ENCODE measurements around the gene CAPN13. TPM values are rescaled to one million over a fixed set of nuclear protein-coding genes. Genes with fewer than 3 reads are reported as not detected.

Gene CAPN13
- total RNA-seq (under 1 TPM in 1 of 2 donors, not detected in 1; 0.42 TPM), polyA plus RNA-seq (under 1 TPM in 1 of 2 donors, not detected in 1; 0.13 TPM)

- WGBS, result 57% methylated on average over 6 of the region's 6 CpGs
- H3K9ac ChIP-seq (ENCODE audit: low read depth in 1 of 2, low read length in 2 of 2), result no peak within 1 kb of the TSS
- no peaks in the 10 kb centered on the region for H3K36me3 ChIP-seq (ENCODE audit: control insufficient read depth in 4 of 4, insufficient read depth in 3 of 4, low read depth in 1 of 4, low read length in 3 of 4)
- H3K4me3 ChIP-seq (ENCODE audit: low read depth in 1 of 3, low read length in 3 of 3), result no peak within 1 kb of the TSS
- H3K4me1 ChIP-seq (ENCODE audit: control insufficient read depth in 4 of 4, insufficient read depth in 4 of 4, low read length in 3 of 4), result peaks cover 0 to 8% (median 3%) of the 10 kb centered on the region in 4 donors
- TF ChIP-seq FOXA1 (IDR thresholded peaks at IDR 0.05) (no peak), REST (IDR thresholded peaks at IDR 0.05) (no peak), HNF4A (conservative IDR thresholded peaks at IDR 0.05) (no peak), SP1 (IDR thresholded peaks at IDR 0.05) (no peak), TAF1 (conservative IDR thresholded peaks at IDR 0.05) (no peak), RAD21 (IDR thresholded peaks at IDR 0.05) (no peak), HNF4G (IDR thresholded peaks at IDR 0.05) (no peak), ATF3 (IDR thresholded peaks at IDR 0.05) (no peak), MAX (IDR thresholded peaks at IDR 0.05) (no peak), YY1 (IDR thresholded peaks at IDR 0.05) (no peak), EGR1 (IDR thresholded peaks at IDR 0.05; ENCODE audit: low read depth in 2 of 2) (no peak), NR2F2 (IDR thresholded peaks at IDR 0.05) (no peak), GABPA (IDR thresholded peaks at IDR 0.05 in 1 of 2, conservative IDR thresholded peaks at IDR 0.05 in 1 of 2) (no peak), FOXA2 (IDR thresholded peaks at IDR 0.05) (no peak)
- TF ChIP-seq, protein P1, sequence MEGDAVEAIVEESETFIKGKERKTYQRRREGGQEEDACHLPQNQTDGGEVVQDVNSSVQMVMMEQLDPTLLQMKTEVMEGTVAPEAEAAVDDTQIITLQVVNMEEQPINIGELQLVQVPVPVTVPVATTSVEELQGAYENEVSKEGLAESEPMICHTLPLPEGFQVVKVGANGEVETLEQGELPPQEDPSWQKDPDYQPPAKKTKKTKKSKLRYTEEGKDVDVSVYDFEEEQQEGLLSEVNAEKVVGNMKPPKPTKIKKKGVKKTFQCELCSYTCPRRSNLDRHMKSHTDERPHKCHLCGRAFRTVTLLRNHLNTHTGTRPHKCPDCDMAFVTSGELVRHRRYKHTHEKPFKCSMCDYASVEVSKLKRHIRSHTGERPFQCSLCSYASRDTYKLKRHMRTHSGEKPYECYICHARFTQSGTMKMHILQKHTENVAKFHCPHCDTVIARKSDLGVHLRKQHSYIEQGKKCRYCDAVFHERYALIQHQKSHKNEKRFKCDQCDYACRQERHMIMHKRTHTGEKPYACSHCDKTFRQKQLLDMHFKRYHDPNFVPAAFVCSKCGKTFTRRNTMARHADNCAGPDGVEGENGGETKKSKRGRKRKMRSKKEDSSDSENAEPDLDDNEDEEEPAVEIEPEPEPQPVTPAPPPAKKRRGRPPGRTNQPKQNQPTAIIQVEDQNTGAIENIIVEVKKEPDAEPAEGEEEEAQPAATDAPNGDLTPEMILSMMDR (IDR thresholded peaks at IDR 0.05; ENCODE audit: low read depth, low read length, missing input control), result no peak
- TF ChIP-seq, protein P2, sequence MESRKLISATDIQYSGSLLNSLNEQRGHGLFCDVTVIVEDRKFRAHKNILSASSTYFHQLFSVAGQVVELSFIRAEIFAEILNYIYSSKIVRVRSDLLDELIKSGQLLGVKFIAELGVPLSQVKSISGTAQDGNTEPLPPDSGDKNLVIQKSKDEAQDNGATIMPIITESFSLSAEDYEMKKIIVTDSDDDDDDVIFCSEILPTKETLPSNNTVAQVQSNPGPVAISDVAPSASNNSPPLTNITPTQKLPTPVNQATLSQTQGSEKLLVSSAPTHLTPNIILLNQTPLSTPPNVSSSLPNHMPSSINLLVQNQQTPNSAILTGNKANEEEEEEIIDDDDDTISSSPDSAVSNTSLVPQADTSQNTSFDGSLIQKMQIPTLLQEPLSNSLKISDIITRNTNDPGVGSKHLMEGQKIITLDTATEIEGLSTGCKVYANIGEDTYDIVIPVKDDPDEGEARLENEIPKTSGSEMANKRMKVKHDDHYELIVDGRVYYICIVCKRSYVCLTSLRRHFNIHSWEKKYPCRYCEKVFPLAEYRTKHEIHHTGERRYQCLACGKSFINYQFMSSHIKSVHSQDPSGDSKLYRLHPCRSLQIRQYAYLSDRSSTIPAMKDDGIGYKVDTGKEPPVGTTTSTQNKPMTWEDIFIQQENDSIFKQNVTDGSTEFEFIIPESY (IDR thresholded peaks at IDR 0.05), result no peak
- no peak for DNase-seq (ENCODE audit: low spot score)
- no peaks in the 10 kb centered on the region for H3K27me3 ChIP-seq (ENCODE audit: control insufficient read depth in 4 of 4, insufficient read depth in 4 of 4, low read length in 3 of 4)
- no peaks in the 10 kb centered on the region for H3K9me3 ChIP-seq (ENCODE audit: control insufficient read depth in 4 of 4, low read length in 3 of 4)
- H3K27ac ChIP-seq (ENCODE audit: low read depth in 1 of 2, low read length in 2 of 2), result no peak within 1 kb of the TSS
These were observed at the start of gene CAPN13 for GRCh38 chr2:30807249-30807648. Gene CAPN13, minus strand, starts transcription at chr2:30807446. Its CDS starts 20,121 bp downstream, at chr2:30787325.

- H3K4me1 ChIP-seq (ENCODE audit: control insufficient read depth in 4 of 4, insufficient read depth in 4 of 4, low read length in 3 of 4), result no peaks in the 10 kb centered on the region
- no peak overlapping the region for H3K27ac ChIP-seq (ENCODE audit: low read depth in 1 of 2, low read length in 2 of 2)
- no peaks in the 10 kb centered on the region for H3K36me3 ChIP-seq (ENCODE audit: control insufficient read depth in 4 of 4, insufficient read depth in 3 of 4, low read depth in 1 of 4, low read length in 3 of 4)
- no peaks in the 10 kb centered on the region for H3K9me3 ChIP-seq (ENCODE audit: control insufficient read depth in 4 of 4, low read length in 3 of 4)
- no peak overlapping the region for H3K9ac ChIP-seq (ENCODE audit: low read depth in 1 of 2, low read length in 2 of 2)
- H3K4me3 ChIP-seq (ENCODE audit: low read depth in 1 of 3, low read length in 3 of 3), result no peak overlapping the region
- DNase-seq (ENCODE audit: low spot score), result no peak
- no peak for TF ChIP-seq REST (IDR thresholded peaks at IDR 0.05)
- no peak for TF ChIP-seq MAX (IDR thresholded peaks at IDR 0.05)
- TF ChIP-seq TAF1 (conservative IDR thresholded peaks at IDR 0.05), result no peak
- TF ChIP-seq GABPA (IDR thresholded peaks at IDR 0.05 in 1 of 2, conservative IDR thresholded peaks at IDR 0.05 in 1 of 2), result no peak
- TF ChIP-seq JUND (IDR thresholded peaks at IDR 0.05), result no peak
- no peak for TF ChIP-seq NR2F2 (IDR thresholded peaks at IDR 0.05)
- no peak for TF ChIP-seq SP1 (IDR thresholded peaks at IDR 0.05)
- no peak for TF ChIP-seq YY1 (IDR thresholded peaks at IDR 0.05)
- no peak for TF ChIP-seq FOXA2 (IDR thresholded peaks at IDR 0.05)
- no peak for TF ChIP-seq RXRA (IDR thresholded peaks at IDR 0.05)
- no peak for TF ChIP-seq ATF3 (IDR thresholded peaks at IDR 0.05)
- no peak for TF ChIP-seq HNF4G (IDR thresholded peaks at IDR 0.05)
- H3K27me3 ChIP-seq (ENCODE audit: control insufficient read depth in 4 of 4, insufficient read depth in 4 of 4, low read length in 3 of 4), result no peaks in the 10 kb centered on the region
These were observed 40.6 kb upstream of the CAPN13 start for GRCh38 chr2:30847841-30848240.
